T-helper 1 cell treated with Interleukin-12 subunit alpha and Interleukin-12 subunit beta and Interleukin-4 antibody, amounts not matched to agents 30 μg/mL and 1 μg/mL, for 36 hours (primary cell): ENCODE results near the gene TFE3.

Experiments used
- H3K27ac Mint-ChIP-seq: one replicate; pipeline ENCODE4 v1.8.0; 2021; ENCODE audit warnings: mild to moderate bottlenecking, mixed read lengths
- H3K27me3 Mint-ChIP-seq: one replicate; pipeline ENCODE4 v1.8.0; 2021; ENCODE audit warnings: low read depth, mixed read lengths
- H3K36me3 Mint-ChIP-seq: one replicate; pipeline ENCODE4 v1.8.0; 2021; ENCODE audit warnings: low read depth, mixed read lengths
- H3K4me1 Mint-ChIP-seq: one replicate; pipeline ENCODE4 v1.8.0; 2021; ENCODE audit warnings: low read depth, mixed read lengths
- H3K4me3 Mint-ChIP-seq: one replicate; pipeline ENCODE4 v1.8.0; 2021; ENCODE audit warnings: mild to moderate bottlenecking, moderate library complexity, mixed read lengths
- H3K9me3 Mint-ChIP-seq: one replicate; pipeline ENCODE4 v1.8.0; 2021; ENCODE audit warnings: mixed read lengths

The TFE3 gene

GRCh38 chrX:49043987-49044281 is 777 bp upstream of the TFE3 start:
- Mint-ChIP-seq H3K27me3 (no peaks in the 10 kb centered on the region), H3K27ac (peak overlapping the region; percentile 81), H3K4me3 (peak overlapping the region; percentile 89), H3K36me3 (peaks cover 16% of the 10 kb centered on the region), H3K9me3 (no peaks in the 10 kb centered on the region), H3K4me1 (peaks cover 31% of the 10 kb centered on the region)

GRCh38 chrX:49042581-49043219 is 457 bp downstream of the TFE3 start:
- Mint-ChIP-seq H3K4me3 (peak overlapping the region; percentile 89), H3K27ac (peak overlapping the region; percentile 96), H3K9me3 (no peaks in the 10 kb centered on the region), H3K27me3 (no peaks in the 10 kb centered on the region), H3K36me3 (peaks cover 26% of the 10 kb centered on the region), H3K4me1 (peaks cover 33% of the 10 kb centered on the region)

DNA sequence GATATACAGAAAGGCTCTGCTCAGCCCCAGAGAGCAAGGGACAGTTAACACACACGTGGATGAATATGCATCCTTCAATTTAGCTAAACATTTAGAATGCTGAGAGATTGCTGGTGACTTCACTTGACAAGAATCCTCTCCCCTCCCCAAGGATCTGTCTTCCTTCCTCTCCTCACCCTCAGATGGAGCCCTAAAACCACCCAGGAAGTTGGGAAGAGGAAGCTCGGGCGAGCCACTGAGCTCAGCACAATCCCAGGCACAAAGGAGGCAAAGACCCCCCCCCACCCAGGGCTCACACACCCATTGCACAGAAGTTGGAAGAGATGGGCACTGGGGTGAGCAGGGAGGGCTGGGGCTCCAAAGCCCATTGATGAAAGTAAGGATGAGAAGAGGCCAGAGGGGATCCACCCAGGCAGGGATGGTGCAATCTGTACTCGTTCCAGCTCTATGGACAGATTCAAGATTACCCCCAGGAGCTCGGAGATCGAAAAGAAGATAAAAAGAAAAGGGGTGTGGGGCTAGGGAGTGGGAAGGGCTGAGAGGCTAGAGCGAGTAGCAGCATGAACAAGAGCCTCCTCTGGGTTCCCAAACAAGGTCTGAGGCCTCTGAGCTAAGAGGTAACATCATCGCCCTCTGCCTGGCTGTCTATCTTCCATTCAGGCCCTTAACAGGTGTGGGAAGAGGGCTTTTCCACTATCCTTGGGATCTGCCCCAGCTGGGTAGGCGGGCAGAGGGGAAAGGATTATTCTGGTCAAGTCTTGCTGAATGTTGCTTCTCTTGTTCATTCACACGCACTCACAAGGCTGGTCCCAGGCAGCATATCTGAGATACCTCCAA is 1.2 kb downstream of the TFE3 start:
- Mint-ChIP-seq H3K4me1 (peaks cover 33% of the 10 kb centered on the region), H3K27ac (peak overlapping the region; percentile 96), H3K36me3 (peaks cover 27% of the 10 kb centered on the region)

DNA sequence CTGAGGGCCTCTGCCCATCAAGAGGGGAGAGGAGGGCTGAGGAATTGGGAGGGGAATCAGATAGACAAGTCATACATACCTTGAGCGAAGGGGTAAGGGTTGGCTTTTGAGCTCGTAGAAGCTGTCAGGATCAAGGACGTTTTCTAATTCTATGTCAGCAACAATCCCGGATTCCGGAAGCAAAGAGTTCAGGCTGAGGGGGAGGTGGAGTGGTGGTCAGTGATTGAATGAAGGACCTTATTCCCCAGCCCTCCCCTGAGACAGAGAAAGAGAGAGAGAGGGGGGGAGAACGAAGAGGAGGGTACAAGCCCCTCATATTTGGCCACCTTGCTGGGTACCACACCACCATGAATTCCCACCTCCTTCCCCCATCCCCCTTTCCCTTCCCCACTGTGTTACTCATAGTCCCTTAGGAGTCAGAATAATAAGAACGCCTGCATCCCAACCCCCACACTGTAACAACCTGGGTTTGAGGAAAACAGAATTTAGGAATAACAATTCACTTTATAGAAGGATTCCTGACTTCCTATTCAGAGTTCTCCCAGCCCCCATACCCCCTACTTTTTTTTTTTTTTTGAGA is 2.7 kb downstream of the TFE3 start:
- H3K4me1 Mint-ChIP-seq = peaks cover 33% of the 10 kb centered on the region
- H3K36me3 Mint-ChIP-seq = peaks cover 27% of the 10 kb centered on the region
- H3K27me3 Mint-ChIP-seq = no peaks in the 10 kb centered on the region
- no peaks in the 10 kb centered on the region for H3K9me3 Mint-ChIP-seq
- H3K4me3 Mint-ChIP-seq = peak overlapping the region; percentile 89
- H3K27ac Mint-ChIP-seq = peak overlapping the region; percentile 76

More for the DNA sequence above, 1.2 kb downstream of the TFE3 start:
- peak overlapping the region; percentile 89 for H3K4me3 Mint-ChIP-seq
- H3K27me3 Mint-ChIP-seq = no peaks in the 10 kb centered on the region
- H3K9me3 Mint-ChIP-seq = no peaks in the 10 kb centered on the region

GRCh38 chrX:49039598-49040375 is 3.4 kb downstream of the TFE3 start:
- H3K27me3 Mint-ChIP-seq = no peaks in the 10 kb centered on the region
- H3K27ac Mint-ChIP-seq = peak overlapping the region; percentile 76
- H3K4me3 Mint-ChIP-seq = peak overlapping the region; percentile 68
- no peaks in the 10 kb centered on the region for H3K9me3 Mint-ChIP-seq
- peaks cover 33% of the 10 kb centered on the region for H3K4me1 Mint-ChIP-seq
- H3K36me3 Mint-ChIP-seq = peaks cover 27% of the 10 kb centered on the region

GRCh38 chrX:49037883-49038475 is 5.2 kb downstream of the TFE3 start:
- Mint-ChIP-seq H3K4me1 (peaks cover 23% of the 10 kb centered on the region), H3K27me3 (no peaks in the 10 kb centered on the region), H3K27ac (peak overlapping the region; percentile 75), H3K4me3 (no peak overlapping the region), H3K9me3 (no peaks in the 10 kb centered on the region), H3K36me3 (peaks cover 35% of the 10 kb centered on the region)

GRCh38 chrX:49030283-49030682 is 12.9 kb downstream of the TFE3 start:
- Mint-ChIP-seq H3K4me3 (no peak overlapping the region), H3K27me3 (no peaks in the 10 kb centered on the region), H3K9me3 (no peaks in the 10 kb centered on the region), H3K27ac (no peak overlapping the region), H3K4me1 (no peaks in the 10 kb centered on the region), H3K36me3 (peaks cover 22% of the 10 kb centered on the region)

DNA sequence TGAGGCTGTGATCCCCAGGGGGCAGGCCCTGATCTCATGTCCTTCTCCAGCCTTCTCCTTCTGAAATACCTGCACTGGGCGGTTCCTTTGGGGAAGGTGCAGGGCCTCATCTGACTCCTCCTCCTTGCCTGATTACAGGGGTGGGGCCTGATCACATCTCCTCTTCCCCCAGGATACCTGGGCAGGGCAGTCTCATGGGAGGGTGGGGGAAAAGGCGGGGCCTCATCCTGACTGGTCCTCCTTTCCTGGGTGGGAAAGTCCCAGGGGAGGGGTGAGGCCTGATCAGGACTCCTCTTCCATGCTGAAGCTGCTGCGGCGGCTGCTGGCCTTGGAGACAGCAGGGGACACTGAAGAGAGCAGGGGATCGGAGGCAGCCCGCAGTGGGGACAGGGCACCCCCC is 13.3 kb downstream of the TFE3 start:
- no peaks in the 10 kb centered on the region for H3K9me3 Mint-ChIP-seq
- no peaks in the 10 kb centered on the region for H3K27me3 Mint-ChIP-seq
- peaks cover 22% of the 10 kb centered on the region for H3K36me3 Mint-ChIP-seq
- no peak overlapping the region for H3K27ac Mint-ChIP-seq
- H3K4me3 Mint-ChIP-seq = no peak overlapping the region
- H3K4me1 Mint-ChIP-seq = no peaks in the 10 kb centered on the region

GRCh38 chrX:49019599-49020249 is 23.4 kb downstream of the TFE3 start:
- no peak overlapping the region for H3K4me3 Mint-ChIP-seq
- no peaks in the 10 kb centered on the region for H3K9me3 Mint-ChIP-seq
- H3K27ac Mint-ChIP-seq = no peak overlapping the region
- H3K4me1 Mint-ChIP-seq = peaks cover 2% of the 10 kb centered on the region
- H3K36me3 Mint-ChIP-seq = peaks cover 6% of the 10 kb centered on the region
- no peaks in the 10 kb centered on the region for H3K27me3 Mint-ChIP-seq

GRCh38 chrX:49019050-49019449 is 24.1 kb downstream of the TFE3 start:
- no peak overlapping the region for H3K27ac Mint-ChIP-seq
- H3K4me1 Mint-ChIP-seq = peaks cover 2% of the 10 kb centered on the region
- H3K27me3 Mint-ChIP-seq = no peaks in the 10 kb centered on the region
- no peaks in the 10 kb centered on the region for H3K9me3 Mint-ChIP-seq
- H3K36me3 Mint-ChIP-seq = no peaks in the 10 kb centered on the region
- no peak overlapping the region for H3K4me3 Mint-ChIP-seq

- H3K27me3 Mint-ChIP-seq = no peaks in the 10 kb centered on the region
- H3K36me3 Mint-ChIP-seq = peaks cover 11% of the 10 kb centered on the region
- H3K27ac Mint-ChIP-seq = peak overlapping the region; percentile 55
- H3K9me3 Mint-ChIP-seq = no peaks in the 10 kb centered on the region
- peaks cover 13% of the 10 kb centered on the region for H3K4me1 Mint-ChIP-seq
- peak overlapping the region; percentile 46 for H3K4me3 Mint-ChIP-seq
Measured at GRCh38 chrX:49003696-49004095, 39.5 kb downstream of the TFE3 start.

- peak within 1 kb of the TSS; percentile 100 for H3K4me3 Mint-ChIP-seq
- H3K9me3 Mint-ChIP-seq = no peaks in the 10 kb centered on the region
- peak within 1 kb of the TSS; percentile 98 for H3K27ac Mint-ChIP-seq
- H3K4me1 Mint-ChIP-seq = peaks cover 24% of the 10 kb centered on the region
- H3K36me3 Mint-ChIP-seq = peaks cover 23% of the 10 kb centered on the region
- H3K27me3 Mint-ChIP-seq = no peaks in the 10 kb centered on the region
Measured at GRCh38 chrX:49002091-49002935, 40.8 kb downstream of the TFE3 start, which contains the start of gene GRIPAP1. TSS of gene GRIPAP1 (minus strand) at chrX:49002264. CDS start at chrX:49002229, 35 bp downstream.

DNA sequence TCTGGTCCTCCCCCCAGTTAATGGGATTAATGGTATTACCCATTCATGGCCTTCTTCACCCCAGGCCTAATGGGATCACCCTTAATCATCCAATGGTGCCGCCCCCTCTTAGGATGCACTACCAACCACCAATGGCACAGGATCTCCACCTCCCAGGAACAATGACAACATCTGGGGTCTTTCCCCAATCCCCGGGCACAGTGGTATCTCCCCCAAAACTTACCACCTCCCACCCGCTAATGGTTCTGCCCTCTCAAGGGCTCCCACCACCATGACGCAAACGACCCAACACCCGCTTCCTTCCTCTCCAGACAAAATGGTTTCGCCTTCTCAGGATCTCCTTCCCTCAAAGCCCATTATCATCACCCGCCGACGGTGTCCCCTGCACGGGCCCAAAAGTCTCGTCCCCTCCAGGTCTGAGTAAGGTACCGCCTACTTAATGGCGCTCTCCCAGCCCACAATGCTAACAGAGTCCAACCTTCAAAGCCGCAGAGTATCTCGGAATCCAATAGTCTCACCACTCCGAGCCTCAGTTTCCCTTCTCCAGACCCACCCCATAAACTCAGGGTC is 41.6 kb downstream of the TFE3 start:
- Mint-ChIP-seq H3K36me3 (peaks cover 30% of the 10 kb centered on the region), H3K4me3 (peak overlapping the region; percentile 100), H3K9me3 (no peaks in the 10 kb centered on the region)

More for the DNA sequence above, 41.6 kb downstream of the TFE3 start:
- Mint-ChIP-seq H3K27ac (peak overlapping the region; percentile 98), H3K27me3 (no peaks in the 10 kb centered on the region), H3K4me1 (peaks cover 27% of the 10 kb centered on the region)
